Ishikawa (cell line): ENCODE data around the gene BICDL2.

ENCODE experiments used
- CEBPB ChIP-seq: IDR thresholded peaks from 2 replicates; pipeline ENCODE4 v1.6.1; 2012
- CREB1 ChIP-seq: IDR thresholded peaks from 2 replicates; pipeline ENCODE4 v1.6.1; 2012; ENCODE audit warnings: low read depth
- EGR1 ChIP-seq: IDR thresholded peaks from 2 replicates; pipeline ENCODE4 v1.6.1; 2012
- EP300 ChIP-seq: IDR thresholded peaks from 2 replicates; pipeline ENCODE4 v1.6.1; 2012; ENCODE audit warnings: borderline replicate concordance
- FOXM1 ChIP-seq: IDR thresholded peaks from 2 replicates; pipeline ENCODE4 v1.6.1; 2012; ENCODE audit warnings: low read depth, borderline replicate concordance
- MAX ChIP-seq: IDR thresholded peaks from 2 replicates; pipeline ENCODE4 v1.6.1; 2012
- NFIC ChIP-seq: IDR thresholded peaks from 2 replicates; pipeline ENCODE4 v1.6.1; 2012
- RAD21 ChIP-seq: IDR thresholded peaks from 2 replicates; pipeline ENCODE4 v1.6.1; 2012; ENCODE audit warnings: low read depth
- REST ChIP-seq: IDR thresholded peaks from 2 replicates; pipeline ENCODE4 v1.6.1; 2012; ENCODE audit warnings: low read depth, mild to moderate bottlenecking
- TAF1 ChIP-seq: IDR thresholded peaks from 2 replicates; pipeline ENCODE4 v1.6.1; 2012; ENCODE audit warnings: low read depth, mild to moderate bottlenecking
- TCF12 ChIP-seq: IDR thresholded peaks from 2 replicates; pipeline ENCODE4 v1.6.1; 2012; ENCODE audit warnings: low read depth
- TEAD4 ChIP-seq: IDR thresholded peaks from 2 replicates; pipeline ENCODE4 v1.6.1; 2012
- YY1 ChIP-seq: IDR thresholded peaks from 2 replicates; pipeline ENCODE4 v1.6.1; 2012; ENCODE audit warnings: low read depth
- ZBTB7A ChIP-seq: IDR thresholded peaks from 2 replicates; pipeline ENCODE4 v1.6.1; 2012; ENCODE audit warnings: low read depth
- TF ChIP-seq, protein P1 (sequence below): IDR thresholded peaks from 2 replicates; pipeline ENCODE4 v1.6.1; 2012

Gene BICDL2

DNA sequence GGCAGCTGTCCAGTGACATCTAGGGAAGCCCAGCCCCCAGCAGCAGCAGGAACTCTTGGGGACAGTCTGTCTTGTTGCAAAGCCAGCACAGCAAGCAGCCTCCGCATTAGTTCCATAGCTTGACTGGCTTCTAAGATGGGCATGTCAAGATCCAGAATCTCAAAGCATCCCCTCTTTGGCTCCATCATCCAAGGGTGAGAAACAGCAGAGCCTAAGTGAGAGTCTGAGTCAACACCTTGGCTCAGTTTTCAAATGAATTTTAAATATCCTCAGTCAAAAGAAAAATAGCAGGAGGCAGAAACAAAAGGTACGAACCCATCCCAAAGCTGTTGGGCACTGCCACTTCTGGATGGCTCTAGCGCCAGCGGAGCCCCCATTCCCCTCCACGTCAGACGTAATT lies 21.8 kb downstream of the BICDL2 start:
- no peak for TF ChIP-seq TCF12
- TF ChIP-seq, protein P1, sequence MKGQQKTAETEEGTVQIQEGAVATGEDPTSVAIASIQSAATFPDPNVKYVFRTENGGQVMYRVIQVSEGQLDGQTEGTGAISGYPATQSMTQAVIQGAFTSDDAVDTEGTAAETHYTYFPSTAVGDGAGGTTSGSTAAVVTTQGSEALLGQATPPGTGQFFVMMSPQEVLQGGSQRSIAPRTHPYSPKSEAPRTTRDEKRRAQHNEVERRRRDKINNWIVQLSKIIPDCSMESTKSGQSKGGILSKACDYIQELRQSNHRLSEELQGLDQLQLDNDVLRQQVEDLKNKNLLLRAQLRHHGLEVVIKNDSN = no peak
- TF ChIP-seq TAF1 = no peak
- TF ChIP-seq EP300 = no peak
- no peak for TF ChIP-seq FOXM1
- TF ChIP-seq ZBTB7A = no peak
- no peak for TF ChIP-seq RAD21
- TF ChIP-seq REST = no peak
- no peak for TF ChIP-seq CEBPB
- TF ChIP-seq YY1 = no peak
- no peak for TF ChIP-seq CREB1

- TF ChIP-seq FOXM1 = no peak
Measured at GRCh38 chr16:3013998-3014690, 22.6 kb downstream of the BICDL2 start.

- TF ChIP-seq MAX (peak; percentile 80), YY1 (no peak), EGR1 (no peak), CEBPB (no peak)
- TF ChIP-seq, protein P1 = peak; percentile 62
Measured at GRCh38 chr16:3013491-3013951, 23.2 kb downstream of the BICDL2 start.

DNA sequence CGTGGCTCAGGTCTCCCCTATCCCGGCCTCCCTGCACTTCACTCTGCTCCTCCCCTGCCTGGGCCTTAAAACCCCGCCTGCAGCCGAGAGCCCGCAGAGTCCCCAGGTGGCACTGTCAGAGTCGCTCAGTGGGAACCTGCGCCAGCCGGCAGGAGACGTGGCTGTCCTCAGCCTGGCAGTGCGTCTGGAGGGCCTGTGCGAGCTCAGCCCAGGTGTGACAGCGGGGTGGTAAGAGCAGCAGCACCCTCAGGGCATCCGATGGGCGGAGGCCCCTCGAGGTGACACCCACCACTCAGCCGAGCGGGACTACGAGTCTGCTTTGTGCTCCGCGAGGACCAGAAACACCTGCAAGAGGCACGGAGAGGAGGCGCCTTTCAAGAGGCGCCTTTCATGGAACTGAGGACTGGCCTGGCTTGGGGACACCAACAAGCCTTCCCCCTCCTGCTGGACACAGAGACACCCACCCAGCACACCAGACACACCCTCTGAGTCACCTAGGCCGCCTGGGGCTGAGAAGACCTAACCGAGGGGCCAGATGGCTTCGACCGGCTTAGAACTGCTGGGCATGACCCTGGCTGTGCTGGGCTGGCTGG lies 23.8 kb downstream of the BICDL2 start, which contains the start of gene CLDN9:
CLDN9 (plus strand) TSS at position 96 of the 593 bp plus-strand sequence; CDS start at position 536, 440 bp downstream.
- TF ChIP-seq TCF12 (0 out of 2 replicates have a peak, but pooled peaks have one; percentile 32), MAX (no peak), YY1 (no peak), RAD21 (peak; percentile 4; the same call in 1 of the 2 replicates), REST (no peak), EGR1 (no peak), NFIC (no peak), TAF1 (no peak; the same call in 1 of the 2 replicates), ZBTB7A (no peak), CREB1 (no peak), TEAD4 (peak; percentile 13; the same call in 1 of the 2 replicates)
- TF ChIP-seq, protein P1 = no peak

- no peak for TF ChIP-seq CREB1
- 0 out of 2 replicates have a peak, but pooled peaks have one; percentile 24 for TF ChIP-seq EP300
- 0 out of 2 replicates have a peak, but pooled peaks have one; percentile 34 for TF ChIP-seq TEAD4
- no peak for TF ChIP-seq CEBPB
- TF ChIP-seq RAD21 = peak; percentile 7; the same call in 1 of the 2 replicates
Measured at GRCh38 chr16:3012246-3012645, 24.5 kb downstream of the BICDL2 start.

- TF ChIP-seq YY1 (no peak), CEBPB (no peak), EP300 (no peak), TEAD4 (no peak), RAD21 (no peak), FOXM1 (no peak), EGR1 (no peak), CREB1 (no peak), NFIC (no peak), ZBTB7A (no peak), REST (no peak)
Measured at GRCh38 chr16:3010510-3010909, 26.2 kb downstream of the BICDL2 start.
